ENCODE data around the gene COL23A1.

COL23A1 gene

GRCh38 chr5:178590141-178590923, at the start of gene COL23A1:
Gene COL23A1, minus strand, starts transcription at chr5:178590393.
- TF ChIP-seq GATA1 (IDR thresholded peaks at IDR 0.05; ENCODE audit: low read depth, low read length) (no peak), POLR2A (IDR thresholded peaks at IDR 0.05; ENCODE audit: low read length) (no peak)
- DNase-seq: peak; percentile 44 to 51

GRCh38 chr5:178637356-178638074, 47.3 kb upstream of the COL23A1 start:
- TF ChIP-seq GATA1 (IDR thresholded peaks at IDR 0.05; ENCODE audit: low read depth, low read length): no peak
- no peak for TF ChIP-seq POLR2A (IDR thresholded peaks at IDR 0.05; ENCODE audit: low read length)
- DNase-seq: no peak

DNA sequence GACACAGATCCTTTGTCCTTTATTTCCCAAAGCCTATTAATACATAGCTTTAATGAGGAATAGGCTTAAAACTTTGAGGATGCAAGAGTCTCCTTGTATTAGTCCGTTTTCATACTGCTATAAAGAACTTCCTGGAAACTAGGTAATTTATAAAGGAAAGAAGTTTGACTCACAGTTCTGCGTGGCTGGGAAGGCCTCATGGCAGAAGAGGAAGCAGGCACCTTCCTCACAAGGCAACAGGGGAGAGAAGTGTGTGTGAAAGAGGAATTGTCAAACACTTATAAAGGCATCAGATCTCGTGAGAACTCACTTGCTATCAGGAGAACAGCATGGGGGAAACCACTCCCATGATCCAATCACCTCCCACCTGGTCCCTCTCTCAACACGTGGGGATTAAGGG, 42.1 kb upstream of the COL23A1 start:
- DNase-seq: no peak
- TF ChIP-seq POLR2A (IDR thresholded peaks at IDR 0.05; ENCODE audit: low read length): no peak
- no peak for TF ChIP-seq GATA1 (IDR thresholded peaks at IDR 0.05; ENCODE audit: low read depth, low read length)

- no peak for DNase-seq
- no peak for TF ChIP-seq POLR2A (IDR thresholded peaks at IDR 0.05; ENCODE audit: low read length)
- TF ChIP-seq GATA1 (IDR thresholded peaks at IDR 0.05; ENCODE audit: low read depth, low read length): no peak
Measured at GRCh38 chr5:178630951-178631350, 40.8 kb upstream of the COL23A1 start.

DNA sequence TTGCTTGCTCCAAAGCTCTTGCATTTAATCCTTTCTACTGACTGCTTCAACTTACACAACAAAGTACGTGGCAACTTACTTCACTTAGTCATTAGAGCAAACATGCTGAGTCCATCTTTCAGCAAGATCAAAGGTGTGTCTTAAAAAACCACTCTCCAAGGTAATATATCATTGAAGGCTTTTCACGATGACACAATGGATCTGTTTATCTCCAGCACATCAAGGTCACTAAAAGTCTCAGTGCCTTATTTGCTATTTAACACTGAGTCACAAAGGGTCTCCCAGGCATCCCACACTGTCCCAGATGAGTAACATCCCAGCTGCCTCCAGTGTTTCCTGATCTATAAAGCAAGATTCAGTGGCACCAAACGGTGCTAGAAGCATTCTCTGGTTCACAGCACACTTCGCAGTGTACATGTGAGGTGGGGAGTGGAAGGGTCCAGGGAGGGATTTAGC, 40.3 kb upstream of the COL23A1 start:
- TF ChIP-seq POLR2A (IDR thresholded peaks at IDR 0.05; ENCODE audit: low read length) (no peak), GATA1 (IDR thresholded peaks at IDR 0.05; ENCODE audit: low read depth, low read length) (no peak)
- no peak for DNase-seq

DNA sequence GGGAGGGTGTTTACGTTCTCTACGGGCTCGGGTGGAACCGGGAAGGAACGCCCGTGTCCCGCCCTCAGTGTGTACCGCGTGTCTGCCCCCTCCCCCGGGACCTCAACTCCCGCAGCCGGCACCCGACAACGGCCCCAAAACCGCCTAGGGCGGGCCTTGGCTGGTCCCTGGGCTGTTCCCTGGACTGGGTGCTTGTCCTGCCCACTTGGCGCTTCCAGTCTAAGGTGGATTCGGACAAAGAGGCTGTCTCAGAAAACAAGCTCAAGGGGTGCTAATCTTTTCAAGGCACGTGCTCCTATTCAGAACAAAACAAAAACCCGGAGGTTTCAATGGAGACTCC, 37.0 kb upstream of the COL23A1 start:
- no peak for DNase-seq
- TF ChIP-seq GATA1 (IDR thresholded peaks at IDR 0.05; ENCODE audit: low read depth, low read length) (no peak), POLR2A (IDR thresholded peaks at IDR 0.05; ENCODE audit: low read length) (no peak)

- DNase-seq: peak; percentile 97 to 98
- TF ChIP-seq POLR2A (IDR thresholded peaks at IDR 0.05; ENCODE audit: low read length) (peak; percentile 82), GATA1 (IDR thresholded peaks at IDR 0.05; ENCODE audit: low read depth, low read length) (no peak)
Measured at GRCh38 chr5:178626484-178627258, 36.5 kb upstream of the COL23A1 start, which contains the start of gene CLK4. Gene CLK4, minus strand, starts transcription at chr5:178627050. Its CDS starts 3,634 bp downstream, at chr5:178623416.

GRCh38 chr5:178625679-178626483, 35.7 kb upstream of the COL23A1 start:
- peak; percentile 83 to 85 for DNase-seq
- TF ChIP-seq POLR2A (IDR thresholded peaks at IDR 0.05; ENCODE audit: low read length): no peak
- no peak for TF ChIP-seq GATA1 (IDR thresholded peaks at IDR 0.05; ENCODE audit: low read depth, low read length)

- DNase-seq: peak; percentile 12 to 23
Measured at GRCh38 chr5:178624631-178625546, 34.7 kb upstream of the COL23A1 start.

GRCh38 chr5:178622679-178623247, 32.6 kb upstream of the COL23A1 start:
- DNase-seq: no peak
- TF ChIP-seq GATA1 (IDR thresholded peaks at IDR 0.05; ENCODE audit: low read depth, low read length) (no peak), POLR2A (IDR thresholded peaks at IDR 0.05; ENCODE audit: low read length) (no peak)

More at GRCh38 chr5:178624631-178625546, 34.7 kb upstream of the COL23A1 start:
- TF ChIP-seq GATA1 (IDR thresholded peaks at IDR 0.05; ENCODE audit: low read depth, low read length) (no peak), POLR2A (IDR thresholded peaks at IDR 0.05; ENCODE audit: low read length) (no peak)

DNA sequence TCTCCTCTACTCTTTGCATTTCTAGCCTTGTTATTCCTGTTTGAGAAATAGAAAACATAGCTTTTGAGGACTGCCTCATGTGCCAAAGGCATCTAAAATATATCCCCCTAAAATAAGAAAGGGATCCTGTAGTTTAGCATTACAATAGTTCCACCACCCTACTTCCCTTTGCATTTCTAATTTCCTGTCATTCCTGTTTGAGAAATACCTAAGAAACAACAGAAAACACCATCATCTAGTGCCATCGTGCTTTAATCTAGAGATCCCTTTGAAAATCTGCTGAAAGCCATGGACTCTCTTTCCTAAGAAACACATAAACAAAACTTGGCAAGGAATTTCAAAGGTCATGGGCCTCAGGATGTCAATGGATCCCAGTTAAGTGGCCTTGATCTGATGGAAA, 29.2 kb upstream of the COL23A1 start:
- DNase-seq: no peak
- TF ChIP-seq GATA1 (IDR thresholded peaks at IDR 0.05; ENCODE audit: low read depth, low read length) (no peak), POLR2A (IDR thresholded peaks at IDR 0.05; ENCODE audit: low read length) (no peak)

- TF ChIP-seq POLR2A (IDR thresholded peaks at IDR 0.05; ENCODE audit: low read length): no peak
- TF ChIP-seq GATA1 (IDR thresholded peaks at IDR 0.05; ENCODE audit: low read depth, low read length): no peak
Measured at GRCh38 chr5:178612299-178612698, 22.1 kb upstream of the COL23A1 start.

More at GRCh38 chr5:178612299-178612698, 22.1 kb upstream of the COL23A1 start:
- no peak for DNase-seq
